CD4-positive, alpha-beta T cell (primary cell): ENCODE results near the gene CALML3. TPM values are rescaled to one million over a fixed set of nuclear protein-coding genes. Genes with fewer than 3 reads are reported as not detected.

Experiments
- ATAC-seq: fragments of 200-7000 bp; cut with Tn5 transposase; one replicate; pipeline ENCODE4 v1.10.0; 2022; ENCODE audit warnings: mild to moderate bottlenecking; ENCODE audit not compliant: poor library complexity
- CTCF ChIA-PET: fragments of 350-600 bp; sonication (Branson Sonifier 250); formaldehyde crosslinking; loops from one replicate; lab custom pipeline; 2021; ENCODE audit warnings: antibody characterized with exemption, inconsistent platforms; lab: Charles Lee
- POLR2A ChIA-PET: fragments of 350-600 bp; sonication (Branson Sonifier 250); formaldehyde crosslinking; loops from one replicate; lab custom pipeline; 2021; ENCODE audit warnings: antibody characterized with exemption, inconsistent platforms; lab: Charles Lee
- DNase-seq, 14 experiments: peaks; one replicate each; pipeline ENCODE4 v3.0.0-alpha.2; 2013 to 2020; ENCODE audit warnings: mixed read lengths in 2 of 14
- H3K27ac ChIP-seq, 2 donors: one replicate each; pipeline versions ENCODE4 v1.5.1 to v1.7.0; 2013; ENCODE audit warnings: low read length in 2 of 2, low read depth in 1 of 2, mild to moderate bottlenecking in 1 of 2
- H3K27me3 ChIP-seq, 2 experiments: 1 replicate in 1 of 2; 2 replicates in 1 of 2; pipeline versions ENCODE4 v1.6.1 to v1.7.0; 2013; ENCODE audit warnings: low read length in 2 of 2, control low read depth in 1 of 2, mild to moderate bottlenecking in 1 of 2, moderate library complexity in 1 of 2; ENCODE audit not compliant: insufficient read depth in 2 of 2, control insufficient read depth in 1 of 2
- H3K36me3 ChIP-seq: one replicate; pipeline ENCODE4 v1.6.1; 2013; ENCODE audit warnings: low read length, control low read depth; ENCODE audit not compliant: insufficient read depth
- H3K4me1 ChIP-seq: one replicate; pipeline ENCODE4 v1.6.1; 2013; ENCODE audit warnings: low read length, control low read depth; ENCODE audit not compliant: insufficient read depth
- H3K4me3 ChIP-seq: one replicate; pipeline ENCODE4 v1.5.1; 2013; ENCODE audit warnings: mild to moderate bottlenecking, low read length, moderate library complexity
- H3K9me3 ChIP-seq, 2 experiments: 1 replicate in 1 of 2; 2 replicates in 1 of 2; pipeline versions ENCODE4 v1.6.1 to v1.7.0; 2013; ENCODE audit warnings: low read length in 2 of 2, mild to moderate bottlenecking in 2 of 2, control low read depth in 1 of 2, moderate library complexity in 1 of 2; ENCODE audit not compliant: control insufficient read depth in 1 of 2, insufficient read depth in 1 of 2
- H3K27ac Mint-ChIP-seq: one replicate; pipeline ENCODE4 v1.8.0; 2020; ENCODE audit warnings: mixed read lengths
- H3K27me3 Mint-ChIP-seq: one replicate; pipeline ENCODE4 v1.8.0; 2021; ENCODE audit warnings: mixed read lengths
- H3K36me3 Mint-ChIP-seq: one replicate; pipeline ENCODE4 v1.8.0; 2021; ENCODE audit warnings: low read depth, mixed read lengths
- H3K4me1 Mint-ChIP-seq: one replicate; pipeline ENCODE4 v1.8.0; 2021; ENCODE audit warnings: low read depth, mixed read lengths
- H3K4me3 Mint-ChIP-seq: one replicate; pipeline ENCODE4 v1.8.0; 2020; ENCODE audit warnings: mild to moderate bottlenecking, mixed read lengths
- H3K9me3 Mint-ChIP-seq: one replicate; pipeline ENCODE4 v1.8.0; 2020; ENCODE audit warnings: mixed read lengths
- CTCF ChIP-seq: fragments of 200-600 bp; IDR thresholded peaks from one replicate; pipeline ENCODE4 v1.8.0; 2022; ENCODE audit warnings: antibody characterized with exemption, mild to moderate bottlenecking
- intact Hi-C, 2 experiments: fragments of 100-400 bp; cut with DNase I in 1 of 2; cut with micrococcal nuclease in 1 of 2; formaldehyde crosslinking; loops; one replicate each; pipeline versions ENCODE4 v1.15.1 to v1.9.0; 2023 to 2025; cut with DNase I, micrococcal nuclease
- total RNA-seq, 174 experiments: library from RNA in 2 of 174; stranded (reverse) in 2 of 174; gene quantifications; one replicate each; pipeline ENCODE4 v1.2.3 and lab custom pipeline; 2021 to 2026

CALML3 gene
- total RNA-seq, 2 experiments from 2014 or later = not detected

GRCh38 chr10:5485948-5486852 lies 38.6 kb upstream of the CALML3 start:
- Mint-ChIP-seq H3K4me1 (no peaks in the 10 kb centered on the region), H3K27ac (no peak overlapping the region), H3K9me3 (no peaks in the 10 kb centered on the region), H3K4me3 (no peak overlapping the region), H3K36me3 (no peaks in the 10 kb centered on the region), H3K27me3 (no peaks in the 10 kb centered on the region)
- intact Hi-C loops = no loop called here
- ChIA-PET POLR2A (no interaction called here), CTCF (no interaction called here)
- Histone ChIP-seq H3K4me1 (no peaks in the 10 kb centered on the region), H3K27ac (no peak overlapping the region), H3K36me3 (no peaks in the 10 kb centered on the region), H3K27me3 (no peaks in the 10 kb centered on the region), H3K9me3 (no peaks in the 10 kb centered on the region), H3K4me3 (no peak overlapping the region)
- no peak for TF ChIP-seq CTCF
- DNase-seq (no peak), ATAC-seq (no peak)

GRCh38 chr10:5486853-5487235 lies 37.9 kb upstream of the CALML3 start:
- Histone ChIP-seq H3K27ac (no peak overlapping the region), H3K4me1 (no peaks in the 10 kb centered on the region), H3K4me3 (no peak overlapping the region), H3K36me3 (no peaks in the 10 kb centered on the region), H3K9me3 (peaks cover 0 to 6% of the 10 kb centered on the region in 2 experiments), H3K27me3 (no peaks in the 10 kb centered on the region)
- ATAC-seq (no peak), DNase-seq (no peak)
- no peaks in the 10 kb centered on the region for H3K27me3 Mint-ChIP-seq
- ChIA-PET POLR2A (no interaction called here), CTCF (no interaction called here)
- no peak for TF ChIP-seq CTCF
- no peaks in the 10 kb centered on the region for H3K4me1 Mint-ChIP-seq
- H3K9me3 Mint-ChIP-seq = no peaks in the 10 kb centered on the region
- no peak overlapping the region for H3K4me3 Mint-ChIP-seq
- H3K27ac Mint-ChIP-seq = no peak overlapping the region
- H3K36me3 Mint-ChIP-seq = no peaks in the 10 kb centered on the region
- intact Hi-C loops = no loop called here

GRCh38 chr10:5488272-5489161 lies 36.2 kb upstream of the CALML3 start:
- CTCF ChIA-PET = no interaction called here
- Histone ChIP-seq H3K4me1 (no peaks in the 10 kb centered on the region), H3K27ac (no peak overlapping the region), H3K36me3 (no peaks in the 10 kb centered on the region), H3K9me3 (peaks cover 0 to 17% of the 10 kb centered on the region in 2 experiments), H3K4me3 (no peak overlapping the region), H3K27me3 (no peaks in the 10 kb centered on the region)
- Mint-ChIP-seq H3K27me3 (no peaks in the 10 kb centered on the region), H3K4me1 (no peaks in the 10 kb centered on the region), H3K36me3 (no peaks in the 10 kb centered on the region), H3K4me3 (no peak overlapping the region), H3K9me3 (no peaks in the 10 kb centered on the region), H3K27ac (no peak overlapping the region)
- POLR2A ChIA-PET = no interaction called here
- TF ChIP-seq CTCF = no peak
- no peak for ATAC-seq
- intact Hi-C loops = no loop called here
- no peak for DNase-seq
